K562 (cell line): ENCODE data around the gene TSPAN18.

ENCODE experiments used
- CREB1 ChIP-seq, 2 experiments: sonication (generic) in 1 of 2; formaldehyde crosslinking in 1 of 2; IDR thresholded peaks; 2 replicates each; pipeline versions ENCODE4 v1.6.1 to v1.8.0; 2012 to 2022; ENCODE audit warnings: inconsistent platforms in 1 of 2, mild to moderate bottlenecking in 1 of 2, missing genetic modification reagents in 1 of 2, moderate library complexity in 1 of 2
- CTCF ChIP-seq, 3 experiments: IDR thresholded peaks in 2 of 3; conservative IDR thresholded peaks in 1 of 3; 2 replicates each; pipeline ENCODE4 v1.5.1; 2011 to 2012; ENCODE audit warnings: low read length in 3 of 3, mild to moderate bottlenecking in 3 of 3, control low read depth in 2 of 3, improper control_type of control experiment in 1 of 3, inconsistent platforms in 1 of 3, low read depth in 1 of 3, mixed read lengths in 1 of 3, moderate library complexity in 1 of 3; ENCODE audit not compliant: insufficient read depth in 2 of 3
- FOXK1 ChIP-seq: sonication (generic); formaldehyde crosslinking; IDR thresholded peaks from 2 replicates; pipeline ENCODE4 v1.8.0; 2022; ENCODE audit warnings: missing genetic modification reagents, mild to moderate bottlenecking, borderline replicate concordance
- SMC3 ChIP-seq: conservative IDR thresholded peaks from 2 replicates; pipeline ENCODE4 v1.6.1; 2011; ENCODE audit warnings: low read depth, low read length, improper control_type of control experiment; ENCODE audit not compliant: insufficient read depth

- no peak for TF ChIP-seq SMC3
- no peak for TF ChIP-seq CTCF (IDR thresholded peaks at IDR 0.05 in 2 of 3, conservative IDR thresholded peaks at IDR 0.05 in 1 of 3; ENCODE audit: insufficient read depth in 2 of 3, low read depth in 1 of 3, low read length in 3 of 3)
- no peak for TF ChIP-seq FOXK1 (CRISPR knock-in tag)
- no peak for TF ChIP-seq CREB1 (IDR thresholded peaks at IDR 0.05)
- TF ChIP-seq CREB1 (CRISPR knock-in tag; IDR thresholded peaks at IDR 0.05): no peak
Measured at GRCh38 chr11:44819346-44819745, 92.6 kb downstream of the TSPAN18 start.
